Bronchial epithelial cell (primary cell): Measurements from ENCODE around the gene ZSCAN5B. TPM values are rescaled to one million over a fixed set of nuclear protein-coding genes. Genes with fewer than 3 reads are reported as not detected.

Experiments
- DNase-seq: peaks from one replicate; pipeline ENCODE4 v3.0.0-alpha.2; 2010; ENCODE audit warnings: low read depth
- FAIRE-seq: peaks from 2 replicates; lab custom pipeline; 2011; peaks lifted over from hg19 to GRCh38; lab: Jason Lieb, UNC
- H3K27me3 ChIP-seq: 2 replicates; pipeline ENCODE4 v1.5.1; 2011; ENCODE audit warnings: low read length; ENCODE audit not compliant: control insufficient read depth, insufficient read depth
- H3K36me3 ChIP-seq: 2 replicates; pipeline ENCODE4 v1.5.1; 2011; ENCODE audit warnings: low read length; ENCODE audit not compliant: control insufficient read depth, insufficient read depth
- H3K4me3 ChIP-seq: 2 replicates; pipeline ENCODE4 v1.5.1; 2011; ENCODE audit warnings: mild to moderate bottlenecking, low read depth, low read length, control low read depth
- CTCF ChIP-seq: IDR thresholded peaks from 2 replicates; pipeline ENCODE4 v1.5.1; 2011; ENCODE audit warnings: mild to moderate bottlenecking, moderate library complexity, low read length, control low read depth, inconsistent platforms; ENCODE audit not compliant: insufficient read depth, severe bottlenecking
- total RNA-seq: library from RNA; depleted of rRNA; stranded (reverse); fragments of >200 nt; gene quantifications from 2 replicates; pipeline ENCODE4 v1.2.1, GENCODE V29; 2014

The ZSCAN5B gene
- total RNA-seq, 1 donor from 2014 or later = not detected

- H3K27me3 ChIP-seq = no peaks in the 10 kb centered on the region
- no peak for FAIRE-seq
- H3K4me3 ChIP-seq = no peak overlapping the region
- no peak for TF ChIP-seq CTCF
- DNase-seq = no peak
- H3K36me3 ChIP-seq = peaks cover 12% of the 10 kb centered on the region
These were observed 50.7 kb downstream of the ZSCAN5B start for GRCh38 chr19:56146904-56147303.

GRCh38 chr19:56145698-56146097 lies 51.9 kb downstream of the ZSCAN5B start:
- FAIRE-seq (no peak), DNase-seq (no peak)
- H3K36me3 ChIP-seq = peaks cover 12% of the 10 kb centered on the region
- no peak for TF ChIP-seq CTCF
- no peak overlapping the region for H3K4me3 ChIP-seq
- no peaks in the 10 kb centered on the region for H3K27me3 ChIP-seq

DNA sequence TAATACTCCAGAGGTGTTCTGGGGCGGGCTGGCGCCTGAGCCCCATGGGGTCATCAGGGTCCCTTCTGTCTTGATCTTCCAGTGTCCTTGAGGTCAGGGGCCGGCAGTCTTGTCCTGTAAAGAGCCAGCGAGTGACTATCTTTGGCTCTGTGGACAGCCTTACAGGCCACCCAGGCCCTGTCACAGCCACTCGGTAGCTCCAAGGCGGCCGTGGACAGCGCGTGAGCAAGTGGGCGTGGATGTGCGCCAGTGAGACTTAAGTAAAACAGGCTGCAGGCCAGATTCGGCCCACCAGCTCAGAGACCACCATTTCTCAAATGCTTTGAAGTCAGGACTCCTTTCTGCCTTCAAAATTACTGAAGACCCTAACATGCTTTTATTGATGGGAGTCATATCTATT lies 52.8 kb downstream of the ZSCAN5B start:
- Histone ChIP-seq H3K36me3 (peaks cover 12% of the 10 kb centered on the region), H3K27me3 (no peaks in the 10 kb centered on the region), H3K4me3 (no peak overlapping the region)
- no peak for DNase-seq
- TF ChIP-seq CTCF = no peak
- no peak for FAIRE-seq

DNA sequence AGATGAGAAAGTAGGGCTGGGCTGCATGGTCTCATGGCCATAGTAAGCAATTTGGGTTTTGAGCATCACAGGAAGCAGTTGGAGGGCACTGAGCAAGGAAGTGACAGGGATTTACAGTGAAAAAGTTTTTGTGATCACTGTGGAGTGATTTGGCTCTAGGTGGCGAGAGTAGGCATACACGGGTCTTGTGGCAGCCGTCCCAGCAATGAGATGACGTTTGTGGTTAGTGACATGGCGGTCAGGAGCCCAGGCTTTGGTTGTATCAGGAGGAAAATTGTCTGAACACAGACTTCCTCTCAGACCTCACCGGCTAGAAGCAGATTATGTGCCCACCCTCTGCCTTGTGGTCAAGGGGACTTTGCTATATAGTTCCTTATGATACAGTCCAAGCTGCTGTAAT lies 53.2 kb downstream of the ZSCAN5B start:
- no peak for TF ChIP-seq CTCF
- H3K36me3 ChIP-seq = peaks cover 12% of the 10 kb centered on the region
- FAIRE-seq (no peak), DNase-seq (no peak)
- H3K4me3 ChIP-seq = no peak overlapping the region
- H3K27me3 ChIP-seq = no peaks in the 10 kb centered on the region

- no peak for DNase-seq
- H3K27me3 ChIP-seq = no peaks in the 10 kb centered on the region
- peaks cover 9% of the 10 kb centered on the region for H3K36me3 ChIP-seq
- no peak for TF ChIP-seq CTCF
- no peak for FAIRE-seq
- no peak overlapping the region for H3K4me3 ChIP-seq
These were observed 54.6 kb downstream of the ZSCAN5B start for GRCh38 chr19:56142897-56143434.
